ENCODE data around the gene COL27A1. TPM values are rescaled to one million over a fixed set of nuclear protein-coding genes. Genes with fewer than 3 reads are reported as not detected.

COL27A1 gene
- total and polyA plus RNA-seq, 2 experiments from 2014 or later, result 10.5 to 18.0 TPM

GRCh38 chr9:114248299-114248707 is 93.0 kb downstream of the COL27A1 start (continued):
- TF ChIP-seq CREB1 (CRISPR knock-in tag; IDR thresholded peaks at IDR 0.05; ENCODE audit: low read depth) (no peak), JUNB (IDR thresholded peaks at IDR 0.05; ENCODE audit: unreplicated experiment) (no peak), EZH2phosphoT487 (IDR thresholded peaks at IDR 0.05; ENCODE audit: unreplicated experiment) (no peak), POLR2AphosphoS5 (IDR thresholded peaks at IDR 0.05; ENCODE audit: low read depth) (no peak)

- H3K4me2 ChIP-seq, result no peak overlapping the region
- no peaks in the 10 kb centered on the region for H3K79me2 ChIP-seq (replicated peaks; ENCODE audit: insufficient read depth)
- H4K20me1 ChIP-seq (replicated peaks; ENCODE audit: insufficient read depth), result no peaks in the 10 kb centered on the region; the same call in 1 of the 2 replicates
- DNase-seq (ENCODE audit: low spot score) (no peak), ATAC-seq (no peak)
- Mint-ChIP-seq H3K4me3 (no peak overlapping the region), H3K27ac (peak overlapping the region; percentile 48; the same call in 1 of the 2 replicates), H3K27me3 (ENCODE audit: insufficient read depth, low read depth, poor library complexity) (peaks cover 16% of the 10 kb centered on the region), H3K4me1 (peaks cover 13% of the 10 kb centered on the region), H3K36me3 (ENCODE audit: low read depth) (no peaks in the 10 kb centered on the region), H3K9me3 (no peaks in the 10 kb centered on the region)
- no peaks in the 10 kb centered on the region for H3K4me1 ChIP-seq (ENCODE audit: insufficient read depth)
- no peaks in the 10 kb centered on the region for H3F3A ChIP-seq (replicated peaks; ENCODE audit: low read depth)
- TF ChIP-seq CTCF (conservative IDR thresholded peaks at IDR 0.05; ENCODE audit: low read depth in 2 of 2), result no peak
- no peak for TF ChIP-seq STAT1 (IDR thresholded peaks at IDR 0.05; ENCODE audit: unreplicated experiment)
- TF ChIP-seq CREB1 (CRISPR knock-in tag; IDR thresholded peaks at IDR 0.05; ENCODE audit: low read depth), result no peak
- no peak for TF ChIP-seq ZNF331 (CRISPR knock-in tag; IDR thresholded peaks at IDR 0.05; ENCODE audit: low read depth)
- TF ChIP-seq EZH2phosphoT487 (IDR thresholded peaks at IDR 0.05; ENCODE audit: unreplicated experiment), result no peak
- no peak for TF ChIP-seq EZH2 (IDR thresholded peaks at IDR 0.05; ENCODE audit: low read depth, unreplicated experiment)
- TF ChIP-seq REST (IDR thresholded peaks at IDR 0.05; ENCODE audit: unreplicated experiment), result no peak
- no peak for TF ChIP-seq ZNF114 (CRISPR knock-in tag; IDR thresholded peaks at IDR 0.05)
- no peak for TF ChIP-seq ETS1 (IDR thresholded peaks at IDR 0.05)
- no peak for TF ChIP-seq JUNB (IDR thresholded peaks at IDR 0.05; ENCODE audit: unreplicated experiment)
- TF ChIP-seq NANOG (IDR thresholded peaks at IDR 0.05; ENCODE audit: borderline replicate concordance), result no peak
- no peaks in the 10 kb centered on the region for H3K36me3 ChIP-seq (ENCODE audit: insufficient read depth)
- no peak overlapping the region for H3K4me3 ChIP-seq
- no peaks in the 10 kb centered on the region for H3K9me2 ChIP-seq (ENCODE audit: insufficient read depth)
- H3K27ac ChIP-seq (ENCODE audit: low read depth), result no peak overlapping the region
- H2AFZ ChIP-seq, result no peak overlapping the region
- no peaks in the 10 kb centered on the region for H3K27me3 ChIP-seq (ENCODE audit: insufficient read depth)
These were observed 94.3 kb downstream of the COL27A1 start for GRCh38 chr9:114249424-114250234.

All from GM23338 (cell line).